DND-41 (cell line): ENCODE results near the gene ZNF214.

Experiments used
- ATAC-seq: fragments of 200-7000 bp; cut with Tn5 transposase; 3 replicates; pipeline ENCODE4 v1.9.1; 2021; ENCODE audit warnings: low read depth; ENCODE audit not compliant: insufficient read depth
- DNase-seq: peaks from one replicate; pipeline ENCODE4 v3.0.0-alpha.2; 2020
- H2AFZ ChIP-seq: 2 replicates; pipeline ENCODE4 v1.6.0; 2012; ENCODE audit warnings: low read depth, low read length
- H3K27ac ChIP-seq: 2 replicates; pipeline ENCODE4 v1.5.1; 2012; ENCODE audit warnings: low read length, inconsistent platforms
- H3K27me3 ChIP-seq: fragments of 200-600 bp; sonication (generic); 2 replicates; pipeline ENCODE4 v1.6.0; 2012; ENCODE audit warnings: low read length, mild to moderate bottlenecking, inconsistent platforms; ENCODE audit not compliant: insufficient read depth, poor library complexity
- H3K36me3 ChIP-seq: 2 replicates; pipeline ENCODE4 v1.5.1; 2012; ENCODE audit warnings: low read length, inconsistent platforms; ENCODE audit not compliant: insufficient read depth
- H3K4me1 ChIP-seq: 2 replicates; pipeline ENCODE4 v1.5.1; 2012; ENCODE audit warnings: mild to moderate bottlenecking, low read length; ENCODE audit not compliant: insufficient read depth
- H3K4me2 ChIP-seq: 2 replicates; pipeline ENCODE4 v1.6.0; 2012; ENCODE audit warnings: mild to moderate bottlenecking, moderate library complexity, low read length, inconsistent platforms; ENCODE audit not compliant: insufficient read depth
- H3K4me3 ChIP-seq, 2 experiments: fragments of 200-600 bp in 1 of 2; shearing (Covaris generic) in 1 of 2; 2 replicates each; pipeline ENCODE4 v1.5.1; 2012 to 2016; ENCODE audit warnings: inconsistent platforms in 2 of 2, low read length in 2 of 2, mild to moderate bottlenecking in 2 of 2, low read depth in 1 of 2, moderate library complexity in 1 of 2
- H3K79me2 ChIP-seq: 2 replicates; pipeline ENCODE4 v1.6.0; 2012; ENCODE audit warnings: low read length, inconsistent platforms; ENCODE audit not compliant: insufficient read depth
- H3K9ac ChIP-seq: 2 replicates; pipeline ENCODE4 v1.6.0; 2012; ENCODE audit warnings: low read depth, mild to moderate bottlenecking, inconsistent platforms, low read length, moderate library complexity
- H3K9me3 ChIP-seq: 2 replicates; pipeline ENCODE4 v1.5.1; 2012; ENCODE audit warnings: low read length, moderate library complexity, mild to moderate bottlenecking, inconsistent platforms; ENCODE audit not compliant: insufficient read depth, severe bottlenecking
- H4K20me1 ChIP-seq: 2 replicates; pipeline ENCODE4 v1.6.0; 2012; ENCODE audit warnings: low read length; ENCODE audit not compliant: insufficient read depth
- EZH2 ChIP-seq: IDR thresholded peaks from 3 replicates; pipeline ENCODE4 v1.6.1; 2012; ENCODE audit warnings: borderline replicate concordance, low read depth, mild to moderate bottlenecking, moderate library complexity, low read length, inconsistent platforms; ENCODE audit not compliant: severe bottlenecking
- TF ChIP-seq, protein P1 (sequence below): IDR thresholded peaks from 2 replicates; pipeline ENCODE4 v1.5.1; 2012; ENCODE audit warnings: borderline replicate concordance, low read length, moderate library complexity, mild to moderate bottlenecking; ENCODE audit not compliant: poor library complexity, severe bottlenecking; ENCODE audit errors: extremely low read depth

The ZNF214 gene

GRCh38 chr11:7020183-7020917 lies at the start of gene ZNF214, which contains the start of gene NLRP14:
Gene ZNF214, minus strand, starts transcription at chr11:7020346. Its CDS starts 17,511 bp downstream, at chr11:7002835.
Gene NLRP14, plus strand, starts transcription at chr11:7020479. Its CDS starts 18,108 bp downstream, at chr11:7038587.
- ATAC-seq (no peak), DNase-seq (no peak)
- H3K27me3 ChIP-seq: no peaks in the 10 kb centered on the region
- H3K4me2 ChIP-seq: no peak within 1 kb of the TSS
- no peak within 1 kb of the TSS for H3K27ac ChIP-seq
- no peaks in the 10 kb centered on the region for H3K4me1 ChIP-seq
- H2AFZ ChIP-seq: no peak within 1 kb of the TSS
- no peak within 1 kb of the TSS for H3K9ac ChIP-seq
- no peak for TF ChIP-seq EZH2
- TF ChIP-seq, protein P1, sequence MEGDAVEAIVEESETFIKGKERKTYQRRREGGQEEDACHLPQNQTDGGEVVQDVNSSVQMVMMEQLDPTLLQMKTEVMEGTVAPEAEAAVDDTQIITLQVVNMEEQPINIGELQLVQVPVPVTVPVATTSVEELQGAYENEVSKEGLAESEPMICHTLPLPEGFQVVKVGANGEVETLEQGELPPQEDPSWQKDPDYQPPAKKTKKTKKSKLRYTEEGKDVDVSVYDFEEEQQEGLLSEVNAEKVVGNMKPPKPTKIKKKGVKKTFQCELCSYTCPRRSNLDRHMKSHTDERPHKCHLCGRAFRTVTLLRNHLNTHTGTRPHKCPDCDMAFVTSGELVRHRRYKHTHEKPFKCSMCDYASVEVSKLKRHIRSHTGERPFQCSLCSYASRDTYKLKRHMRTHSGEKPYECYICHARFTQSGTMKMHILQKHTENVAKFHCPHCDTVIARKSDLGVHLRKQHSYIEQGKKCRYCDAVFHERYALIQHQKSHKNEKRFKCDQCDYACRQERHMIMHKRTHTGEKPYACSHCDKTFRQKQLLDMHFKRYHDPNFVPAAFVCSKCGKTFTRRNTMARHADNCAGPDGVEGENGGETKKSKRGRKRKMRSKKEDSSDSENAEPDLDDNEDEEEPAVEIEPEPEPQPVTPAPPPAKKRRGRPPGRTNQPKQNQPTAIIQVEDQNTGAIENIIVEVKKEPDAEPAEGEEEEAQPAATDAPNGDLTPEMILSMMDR: no peak
- no peaks in the 10 kb centered on the region for H4K20me1 ChIP-seq
- H3K9me3 ChIP-seq: no peaks in the 10 kb centered on the region
- H3K36me3 ChIP-seq: no peaks in the 10 kb centered on the region
- H3K4me3 ChIP-seq: no peak within 1 kb of the TSS
- H3K79me2 ChIP-seq: no peaks in the 10 kb centered on the region

- Histone ChIP-seq H3K27ac (no peak overlapping the region), H3K79me2 (no peaks in the 10 kb centered on the region), H3K4me2 (no peak overlapping the region), H3K4me3 (no peak overlapping the region), H3K9me3 (no peaks in the 10 kb centered on the region), H3K9ac (no peak overlapping the region), H3K4me1 (no peaks in the 10 kb centered on the region), H3K27me3 (no peaks in the 10 kb centered on the region), H4K20me1 (no peaks in the 10 kb centered on the region), H2AFZ (no peak overlapping the region), H3K36me3 (no peaks in the 10 kb centered on the region)
- ATAC-seq: no peak
- TF ChIP-seq, protein P1: no peak
- TF ChIP-seq EZH2: no peak
- DNase-seq: no peak
These were observed 42.4 kb upstream of the ZNF214 start for GRCh38 chr11:7062534-7062933.

GRCh38 chr11:7060868-7061267 lies 40.7 kb upstream of the ZNF214 start:
- Histone ChIP-seq H4K20me1 (no peaks in the 10 kb centered on the region), H3K79me2 (no peaks in the 10 kb centered on the region), H3K4me1 (no peaks in the 10 kb centered on the region), H3K27me3 (no peaks in the 10 kb centered on the region), H3K27ac (no peak overlapping the region), H3K9ac (no peak overlapping the region), H3K36me3 (no peaks in the 10 kb centered on the region), H3K4me2 (no peak overlapping the region), H3K9me3 (no peaks in the 10 kb centered on the region), H3K4me3 (no peak overlapping the region), H2AFZ (no peak overlapping the region)
- ATAC-seq: no peak
- DNase-seq: no peak
- TF ChIP-seq EZH2: no peak
- TF ChIP-seq, protein P1: no peak
